HG03025 (cell line): ENCODE data around the gene ANKRD55.
"Not testable (repeated sequence)": the region's sequence is repeated elsewhere in the genome, so short reads cannot be mapped to it uniquely, and the experiment has no call there.

Source experiments
- ATAC-seq: cut with Tn5 transposase; IDR thresholded peaks from one replicate; pipeline ENCODE4 v1.9.1; 2021; ENCODE audit warnings: mild to moderate bottlenecking, moderate library complexity; ENCODE audit not compliant: unreplicated experiment, low FRiP score

Gene ANKRD55

DNA sequence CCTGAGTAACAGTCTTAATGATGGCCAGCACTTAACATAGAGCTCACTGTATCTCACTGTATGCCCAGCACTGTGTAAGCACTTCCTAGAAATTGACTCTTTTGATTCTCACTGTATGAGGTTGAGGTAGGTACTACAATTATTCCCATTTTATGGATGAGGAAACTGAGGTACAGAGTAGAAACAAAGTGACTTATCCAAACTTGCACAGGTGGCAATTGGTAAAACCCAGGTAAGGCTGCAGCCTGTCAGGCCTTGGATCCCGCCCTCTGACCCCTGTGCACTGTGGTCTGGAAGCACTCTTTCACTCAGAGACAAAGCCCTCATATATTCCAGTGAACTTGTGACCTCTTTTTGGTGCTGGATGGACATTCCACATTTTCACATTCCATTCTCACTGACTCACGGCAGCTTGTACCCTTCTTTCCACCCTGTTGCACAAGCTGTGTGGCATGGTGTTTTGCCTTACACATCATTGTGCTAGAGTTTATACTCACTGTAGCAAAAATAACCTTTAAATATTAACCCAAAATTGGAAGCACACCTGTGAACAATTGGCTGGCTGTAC, 21.7 kb downstream of the ANKRD55 start:
- ATAC-seq: no peak

DNA sequence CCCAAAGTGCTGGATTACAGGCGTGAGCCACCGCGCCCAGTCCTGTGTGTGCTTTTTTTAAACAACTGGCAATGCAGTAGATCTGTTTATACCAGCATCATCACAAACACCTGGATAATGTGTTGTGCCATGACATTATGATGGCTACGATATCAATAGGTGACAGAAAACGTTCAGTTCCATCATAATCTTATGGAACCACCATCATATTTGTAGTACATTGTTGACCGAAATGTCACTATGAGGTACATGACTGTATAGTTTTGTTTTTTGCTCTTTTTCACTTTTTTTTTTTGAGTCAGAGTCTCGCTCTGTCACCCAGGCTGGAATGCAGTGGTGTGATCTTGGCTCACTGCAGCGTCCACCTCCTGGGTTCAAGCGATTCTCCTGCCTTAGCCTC, 24.4 kb downstream of the ANKRD55 start:
- no peak for ATAC-seq

DNA sequence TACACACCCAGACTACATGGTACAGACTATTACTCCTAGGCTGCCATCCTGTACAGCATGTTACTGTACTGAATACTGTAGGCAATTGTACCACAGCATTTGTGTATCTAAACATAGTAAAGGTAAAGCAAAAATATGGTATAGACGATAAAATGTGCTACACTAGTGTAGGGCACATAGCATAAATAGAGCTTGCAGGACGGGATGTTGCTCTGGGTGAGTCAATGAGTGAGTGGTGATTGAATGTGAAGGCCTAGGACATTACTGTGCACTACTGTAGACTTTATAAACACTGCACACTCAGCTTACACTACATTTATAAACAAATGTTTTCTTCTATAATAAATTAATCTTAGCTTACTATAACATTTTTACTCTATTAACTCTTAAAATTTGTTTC, 25.6 kb downstream of the ANKRD55 start:
- no peak for ATAC-seq

DNA sequence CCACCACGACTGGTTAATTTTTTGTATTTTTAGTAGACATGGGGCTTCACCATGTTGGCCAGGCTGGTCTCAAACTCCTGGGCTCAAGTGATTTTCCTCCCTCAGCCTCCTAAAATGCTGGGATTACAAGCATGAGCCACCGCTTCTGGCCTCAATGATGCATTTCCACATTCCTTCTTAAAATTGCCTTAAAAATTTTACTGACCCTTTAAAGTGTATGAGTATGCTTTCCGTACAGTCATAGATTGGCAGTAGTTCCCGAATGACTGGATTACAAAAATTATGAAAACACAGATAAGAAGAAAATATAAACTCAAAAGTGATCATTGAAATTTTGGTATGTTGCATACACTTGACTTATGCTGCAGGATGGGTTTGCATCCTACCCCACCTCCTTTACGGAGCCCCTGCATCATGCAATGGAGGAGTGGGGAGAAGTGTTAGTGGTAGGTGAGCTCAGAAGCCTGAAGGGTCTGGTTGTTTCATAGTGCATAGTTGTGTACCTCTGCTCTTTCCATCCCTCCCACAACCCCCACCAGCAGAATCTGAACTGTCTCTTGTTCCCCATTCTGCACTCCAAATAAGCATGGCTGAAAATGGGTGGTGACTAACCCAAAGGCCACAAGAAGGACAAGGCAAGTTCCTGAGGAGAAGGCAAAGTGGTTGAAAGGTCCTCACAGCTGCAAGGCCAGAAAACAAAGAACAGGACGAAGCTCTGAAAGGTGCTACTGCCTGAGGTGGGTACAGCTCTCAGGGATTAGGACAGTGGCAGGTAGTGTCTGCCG, 26.8 kb downstream of the ANKRD55 start:
- ATAC-seq: no peak

DNA sequence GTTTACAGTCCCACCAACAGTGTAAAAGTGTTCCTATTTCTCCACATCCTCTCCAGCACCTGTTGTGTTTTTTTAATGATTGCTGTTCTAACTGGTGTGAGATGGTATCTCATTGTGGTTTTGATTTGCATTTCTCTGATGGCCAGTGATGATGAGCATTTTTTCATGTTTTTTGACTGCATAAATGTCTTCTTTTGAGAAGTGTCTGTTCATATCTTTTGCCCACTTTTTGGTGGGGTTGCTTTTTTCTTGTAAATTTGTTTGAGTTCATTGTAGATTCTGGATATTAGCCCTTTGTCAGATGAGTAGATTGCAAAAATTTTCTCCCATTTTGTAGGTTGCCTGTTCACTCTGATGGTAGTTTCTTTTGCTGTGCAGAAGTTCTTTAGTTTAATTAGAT, 29.2 kb downstream of the ANKRD55 start:
- ATAC-seq: not testable (repeated sequence)

DNA sequence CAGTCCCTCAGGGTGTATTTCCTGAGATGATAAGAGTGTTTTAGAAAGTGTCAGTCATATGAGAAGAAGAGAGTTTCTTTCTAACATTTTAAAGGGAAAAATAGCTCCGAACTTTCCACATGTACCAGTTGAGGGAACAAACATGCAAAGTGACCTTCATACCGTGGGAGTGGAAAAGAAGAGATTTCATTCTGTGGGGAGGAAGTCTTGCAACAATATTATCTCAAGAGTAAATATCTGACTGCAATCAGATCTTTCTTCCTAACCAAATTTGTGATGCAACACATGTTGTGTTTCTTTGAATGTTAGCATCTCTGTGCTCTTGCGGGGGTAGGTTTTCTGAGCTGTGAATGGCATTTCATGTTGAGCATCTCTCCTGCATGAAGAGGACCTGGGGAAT, 30.6 kb downstream of the ANKRD55 start:
- ATAC-seq: no peak

DNA sequence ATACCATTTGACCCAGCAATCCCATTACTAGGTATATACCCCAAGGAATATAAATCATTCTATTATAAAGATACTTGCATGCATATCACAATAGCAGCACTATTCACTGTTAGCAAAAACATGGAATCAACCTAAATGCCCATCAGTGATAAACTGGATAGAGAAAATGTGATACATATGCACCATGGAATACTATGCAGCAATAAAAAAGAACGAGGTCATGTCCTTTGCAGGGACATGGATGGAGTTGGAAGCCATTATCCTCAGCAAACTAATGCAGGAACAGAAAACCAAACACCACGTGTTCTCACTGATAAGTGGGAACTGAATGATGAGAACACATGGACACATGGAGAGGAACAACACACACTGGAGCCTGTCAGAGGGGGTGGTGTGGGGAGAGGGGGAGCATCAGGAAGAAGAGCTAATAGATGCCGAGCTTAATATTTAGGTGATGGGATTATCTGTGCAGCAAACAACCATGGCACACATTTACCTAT, 31.3 kb downstream of the ANKRD55 start:
- ATAC-seq: not testable (repeated sequence)

DNA sequence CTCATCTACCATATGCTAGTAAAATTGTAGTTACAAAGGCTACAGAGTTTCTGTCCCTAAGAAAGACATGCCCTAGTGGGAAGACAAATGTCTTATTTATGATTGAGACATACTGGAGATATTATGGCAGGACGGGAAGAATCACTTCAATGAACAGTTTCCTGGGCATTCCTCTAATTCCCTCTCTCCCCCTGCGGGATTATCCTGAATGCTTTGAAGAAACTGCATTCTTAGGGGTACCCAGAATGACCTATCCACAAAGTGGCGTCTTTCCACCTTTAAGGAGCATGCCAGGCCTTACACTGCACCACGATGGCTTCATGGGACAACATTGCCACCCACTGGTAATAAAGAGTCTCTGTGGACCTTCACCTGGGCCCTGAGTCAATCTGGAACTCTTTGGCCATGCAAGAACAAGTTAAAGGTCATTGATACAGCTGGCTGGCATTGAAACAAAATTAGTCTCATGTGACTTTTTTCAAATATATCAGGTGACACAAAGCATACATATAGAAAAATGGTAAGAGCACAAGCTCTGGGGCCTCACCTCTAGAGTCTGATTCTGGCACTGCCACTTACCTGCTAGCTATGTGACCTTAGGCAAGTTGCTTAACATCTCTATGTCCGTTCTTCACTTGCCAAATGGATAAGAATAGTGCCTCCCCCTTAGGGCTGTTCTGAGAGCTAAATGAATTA, 32.0 kb downstream of the ANKRD55 start:
- peak; percentile 68 for ATAC-seq

DNA sequence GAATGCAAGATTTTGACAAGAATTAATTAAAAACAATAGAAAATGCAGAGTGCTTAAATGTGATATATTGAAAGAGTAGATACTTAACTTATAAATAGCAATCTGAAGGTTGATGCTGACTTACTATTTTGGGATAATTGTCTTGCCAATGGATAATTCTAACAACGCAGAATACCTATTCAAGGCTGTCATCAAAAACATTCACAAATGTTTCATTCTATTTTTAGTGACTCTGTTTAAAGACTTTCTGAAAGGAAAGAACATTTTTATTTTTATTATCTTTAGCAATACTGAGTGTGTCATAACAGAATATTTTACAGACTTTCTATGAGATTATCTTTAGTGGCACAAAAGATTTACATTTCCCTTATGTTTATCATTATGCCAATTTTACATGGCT, 38.1 kb downstream of the ANKRD55 start:
- no peak for ATAC-seq

DNA sequence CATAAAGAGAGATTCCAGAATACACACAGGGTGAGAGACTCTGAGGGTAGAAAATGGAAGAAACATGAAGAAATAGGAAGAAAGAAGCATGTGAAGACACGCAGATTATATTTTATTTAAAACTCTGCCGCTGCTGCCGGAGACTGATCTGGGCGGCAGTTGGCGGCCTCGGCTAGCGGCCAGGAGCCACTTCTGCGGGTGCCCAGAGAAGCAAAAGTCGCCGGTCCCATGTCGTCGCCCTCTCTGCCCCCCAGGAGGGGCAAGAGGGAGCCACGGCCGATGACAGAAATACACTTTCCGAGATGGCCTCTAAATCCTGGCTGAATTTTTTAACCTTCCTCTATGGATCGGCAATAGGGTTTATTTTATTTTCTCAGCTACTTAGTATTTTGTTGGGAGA, 40.9 kb downstream of the ANKRD55 start:
- no peak for ATAC-seq

DNA sequence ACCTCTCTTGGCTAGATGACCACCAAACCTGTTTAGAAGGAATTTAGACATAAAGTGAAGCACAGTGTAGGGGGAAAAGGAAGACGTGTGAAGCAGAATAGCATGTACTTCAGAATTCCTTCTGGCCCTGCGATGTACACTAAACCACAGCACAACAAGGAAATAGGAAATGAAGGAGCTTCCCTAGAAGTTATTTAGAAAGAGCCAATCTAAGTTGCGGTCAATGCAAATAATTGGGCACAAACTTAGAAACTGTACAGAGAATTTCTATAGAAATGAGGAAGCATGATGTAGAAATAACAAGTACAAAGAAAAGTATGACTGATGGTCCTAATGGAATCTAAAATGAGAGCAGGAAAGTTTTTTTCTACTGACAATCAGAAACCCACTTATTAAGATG, 41.5 kb downstream of the ANKRD55 start:
- no peak for ATAC-seq

DNA sequence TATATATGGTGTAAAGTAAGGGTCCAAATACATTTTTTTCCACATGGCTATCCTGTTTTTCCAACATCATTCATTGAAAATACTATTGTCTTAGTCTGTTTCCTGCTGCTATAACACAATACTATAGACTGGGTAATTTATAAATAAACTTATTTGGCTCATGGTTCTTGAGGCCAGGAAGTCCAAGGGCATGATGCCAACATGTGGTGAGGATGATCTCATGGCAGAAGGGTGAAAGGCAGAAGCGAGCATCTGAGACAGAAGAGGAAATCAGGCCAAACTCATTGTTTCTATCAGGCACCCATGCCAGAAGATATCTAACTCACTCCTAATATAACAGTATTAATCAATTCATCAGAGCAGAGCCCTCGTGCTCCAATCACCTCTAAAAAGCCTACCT, 42.6 kb downstream of the ANKRD55 start:
- no peak for ATAC-seq

DNA sequence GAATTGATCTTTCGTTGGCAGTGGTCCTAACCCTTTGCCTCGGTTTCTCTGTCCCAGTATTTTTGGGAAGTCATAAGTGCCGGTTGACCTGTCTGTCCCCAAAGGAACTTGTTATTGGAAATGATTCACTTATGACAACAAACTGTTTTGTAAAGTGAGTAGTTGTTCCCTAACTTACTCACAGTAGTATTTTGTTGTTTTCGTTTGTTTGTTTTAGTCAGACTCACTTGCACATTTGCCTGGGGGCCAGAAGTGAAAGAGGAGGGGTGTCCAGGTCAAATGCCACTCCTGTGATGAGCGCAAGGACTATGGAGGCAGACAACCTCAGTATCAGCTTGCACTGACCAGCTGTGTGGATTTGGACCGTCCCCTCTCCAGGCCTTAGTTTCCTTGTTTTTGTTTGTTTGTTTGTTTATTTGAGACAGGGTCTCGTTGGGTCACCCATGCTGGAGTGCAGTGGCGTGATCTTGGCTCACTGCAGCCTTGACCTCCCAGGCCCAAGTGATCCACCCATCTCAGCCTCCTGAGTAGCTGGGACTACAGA, 47.3 kb downstream of the ANKRD55 start:
- ATAC-seq: no peak

DNA sequence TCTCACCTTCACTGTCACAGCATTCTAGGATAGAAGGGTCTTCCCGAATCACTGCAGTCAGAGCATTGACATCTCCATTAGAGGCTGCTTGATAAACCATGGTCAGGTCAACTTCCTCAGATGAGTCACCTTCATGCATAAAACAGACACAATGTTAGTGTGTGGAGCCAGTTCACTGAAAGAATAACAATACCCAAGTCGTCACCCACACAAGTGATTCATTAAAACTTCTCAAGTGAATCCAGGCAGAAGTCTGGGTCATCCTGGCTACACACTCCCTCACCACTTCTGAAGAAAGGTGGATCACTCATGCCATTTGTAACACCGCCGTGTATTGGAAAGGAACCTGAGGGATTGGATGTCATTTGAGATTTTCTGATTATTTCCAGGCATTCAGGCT, 49.6 kb downstream of the ANKRD55 start:
- ATAC-seq: no peak

DNA sequence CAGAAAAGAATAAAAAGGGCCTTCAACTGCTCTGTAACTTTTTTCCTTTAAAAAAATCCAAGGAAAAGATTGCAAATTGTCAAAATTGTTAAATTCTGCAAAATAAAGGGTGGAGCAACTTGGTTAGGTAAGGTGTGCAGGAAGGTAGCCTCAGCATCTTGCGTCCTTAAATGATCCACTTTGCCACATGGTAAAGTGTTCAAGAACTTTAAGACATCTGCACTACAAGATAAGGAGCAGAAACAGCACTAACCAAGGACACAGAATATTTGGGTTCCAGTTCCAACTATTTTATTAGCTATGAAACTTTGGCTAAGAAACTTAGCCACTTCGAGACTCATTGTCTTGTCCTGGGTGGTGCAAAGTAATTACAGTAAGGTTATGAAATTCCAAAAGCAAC, 53.7 kb downstream of the ANKRD55 start:
- ATAC-seq: no peak

DNA sequence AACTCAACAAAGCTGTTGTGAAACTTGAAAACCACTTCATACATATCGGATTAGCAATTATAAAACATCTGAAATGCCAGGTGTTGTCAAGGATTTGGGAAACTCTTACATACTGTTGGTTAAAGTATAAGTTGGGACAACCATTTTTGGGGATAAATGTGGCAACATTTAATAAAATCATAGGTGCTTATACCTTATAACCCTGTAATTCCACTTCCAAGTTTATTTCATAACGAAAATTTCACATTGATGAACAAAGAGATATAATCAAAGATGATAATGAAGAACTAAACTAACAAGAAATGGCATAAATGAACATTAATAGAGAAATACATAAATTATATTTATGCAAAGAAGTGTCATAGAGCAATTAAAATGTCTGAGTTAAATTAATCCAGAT, 54.3 kb downstream of the ANKRD55 start:
- ATAC-seq: no peak

DNA sequence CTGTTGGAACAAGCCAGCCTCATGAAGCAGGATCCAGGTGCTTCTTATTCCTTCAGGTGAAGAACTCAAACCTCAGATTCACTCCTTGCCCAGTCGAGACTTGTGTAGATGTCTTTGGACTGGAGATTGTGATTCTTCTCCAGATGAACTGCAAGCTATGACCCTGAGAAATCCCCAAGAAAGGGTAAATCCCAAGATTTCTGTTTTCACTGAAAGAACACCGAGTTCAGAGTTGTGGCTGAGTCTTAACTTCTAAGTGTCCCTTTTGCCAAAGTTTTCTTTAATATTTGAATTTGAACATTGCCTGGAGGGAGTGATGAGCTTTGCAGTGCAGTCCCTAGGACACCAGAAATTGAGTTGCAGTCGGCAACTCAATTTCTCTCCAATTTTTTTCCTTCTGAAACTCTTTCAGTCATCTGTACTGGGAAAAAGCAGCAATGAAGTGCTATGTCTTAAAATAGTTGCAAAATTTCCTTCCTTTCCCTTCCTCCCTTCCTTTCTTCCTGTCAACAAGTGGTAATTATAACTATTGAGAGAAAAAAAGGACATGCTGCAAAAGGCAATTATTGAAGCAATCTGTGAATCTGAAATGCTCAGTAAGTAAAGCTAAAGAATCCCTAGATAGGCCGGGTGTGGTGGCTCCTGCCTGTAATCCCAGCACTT, 56.1 kb downstream of the ANKRD55 start:
- no peak for ATAC-seq

DNA sequence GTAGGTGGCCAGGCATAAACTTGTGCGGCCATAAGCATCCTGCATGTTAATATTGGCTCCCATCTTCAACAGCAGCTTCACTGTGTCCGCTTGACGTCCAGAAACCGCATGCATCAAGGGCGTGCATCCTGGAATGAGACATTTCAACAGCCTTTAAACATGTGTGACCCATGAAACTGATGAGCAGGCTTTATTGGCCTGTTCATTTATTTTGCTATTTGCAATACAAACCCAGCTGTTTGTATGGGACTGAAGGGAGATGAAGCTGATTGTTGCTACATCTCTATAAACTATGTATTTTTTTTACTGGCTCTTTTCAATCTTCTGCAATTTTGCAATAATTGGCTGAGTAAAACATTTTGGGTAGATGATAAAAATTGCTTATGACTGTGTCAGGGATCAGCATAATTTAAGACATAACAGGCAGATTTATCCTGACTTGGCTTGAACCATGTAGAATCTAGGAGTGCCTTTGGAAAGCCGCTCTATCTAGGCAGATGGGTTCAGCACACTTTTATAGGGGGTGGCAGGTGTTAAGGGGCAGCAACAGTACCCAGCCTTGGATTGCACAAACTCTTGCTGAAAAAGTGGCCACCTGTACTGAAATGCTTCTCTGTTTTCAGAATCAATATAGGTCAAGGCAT, 56.9 kb downstream of the ANKRD55 start:
- ATAC-seq: no peak

DNA sequence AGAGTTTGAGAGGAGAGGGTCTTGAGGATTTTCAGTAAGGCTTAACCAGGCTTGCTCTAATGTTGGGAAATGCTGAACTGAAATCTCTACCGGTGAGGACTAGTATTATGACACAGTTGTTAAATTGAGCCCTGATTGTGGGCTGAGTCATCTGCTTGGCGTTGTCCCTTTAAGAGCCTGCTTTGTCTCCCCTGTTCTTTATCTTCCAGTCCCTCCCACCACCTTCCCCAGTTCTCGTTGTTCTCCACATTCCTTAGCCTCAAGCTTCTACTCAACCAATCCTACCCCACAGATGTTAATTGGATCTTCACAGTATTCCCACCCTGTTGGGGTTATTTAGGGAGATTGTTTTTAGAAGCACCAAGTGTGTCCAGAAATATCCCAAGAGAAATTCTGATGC, 57.6 kb downstream of the ANKRD55 start:
- ATAC-seq: no peak

DNA sequence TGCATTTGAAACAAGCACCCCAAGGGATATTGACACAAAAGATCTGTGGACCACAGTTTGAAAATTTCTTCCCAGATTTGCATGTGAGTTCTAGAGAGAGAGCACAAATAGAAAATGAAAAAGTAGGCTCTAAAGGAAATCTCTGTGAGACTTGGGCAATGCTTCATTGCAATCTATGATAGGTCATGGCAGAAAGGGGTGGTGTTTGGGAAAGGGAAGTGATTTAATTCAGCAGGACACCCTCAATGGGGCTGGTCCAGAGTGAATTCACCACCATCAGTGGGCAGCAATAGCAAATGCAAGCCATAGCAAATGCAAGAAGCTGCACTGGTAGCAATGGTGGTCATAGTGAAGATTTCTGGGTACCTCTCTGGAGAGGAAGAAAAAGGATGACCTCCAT, 58.1 kb downstream of the ANKRD55 start:
- no peak for ATAC-seq
